ENCODE data around the gene NSMCE3. TPM values are rescaled to one million over a fixed set of nuclear protein-coding genes. Genes with fewer than 3 reads are reported as not detected.
A peak's percentile ranks its signal among the peaks of the same experiment; 100 is the strongest.

The NSMCE3 gene
- 14.6 and 14.8 TPM in 2 replicates for total RNA-seq (2014; rRNA removed; shearing (Covaris generic); ENCODE audit: low replicate concordance)

DNA sequence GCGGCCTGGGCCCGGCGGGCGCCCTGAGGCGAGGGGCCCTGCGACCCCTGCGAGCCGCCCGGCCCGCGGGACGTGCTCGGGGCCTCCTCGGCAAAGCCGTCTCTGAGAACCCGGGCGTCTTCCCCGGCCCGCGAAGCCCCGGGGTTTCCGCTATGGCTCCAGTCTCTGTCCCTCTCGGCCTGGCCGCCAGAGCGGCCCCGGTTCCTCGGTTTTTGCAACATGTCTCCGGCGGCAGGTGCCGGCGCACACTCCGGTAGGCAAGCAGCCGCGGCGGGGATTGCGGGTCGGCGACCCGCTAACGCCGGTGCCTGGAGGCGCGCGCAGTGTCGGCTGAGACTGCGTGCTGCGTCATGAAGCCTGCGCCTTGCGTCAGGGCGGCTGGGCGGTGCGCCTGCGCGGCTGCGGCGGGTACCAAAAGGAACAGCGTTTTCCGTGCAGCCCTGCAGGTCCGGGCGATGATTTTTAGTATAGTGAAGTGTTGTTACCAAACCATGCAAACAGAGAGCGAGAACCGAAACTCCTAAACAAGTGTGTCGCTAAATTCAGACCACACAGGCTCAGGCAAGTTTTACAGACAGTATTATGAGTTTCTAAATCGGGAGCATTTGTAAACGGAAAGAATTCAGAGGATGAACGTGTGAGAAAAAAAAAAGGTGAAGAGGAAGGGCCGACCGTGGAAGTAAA, at the start of gene NSMCE3:
NSMCE3 (minus strand) TSS at position 338 of the 684 bp plus-strand sequence; CDS start at position 221, 117 bp downstream.
- H3K4me3 ChIP-seq (ENCODE audit: low read length): peak within 1 kb of the TSS; percentile 91
- peak within 1 kb of the TSS; percentile 64 for H2AFZ ChIP-seq (ENCODE audit: low read length)
- H3K9me3 ChIP-seq (ENCODE audit: low read length): no peaks in the 10 kb centered on the region
- H3K4me2 ChIP-seq (ENCODE audit: low read depth, low read length, poor library complexity, severe bottlenecking): peak within 1 kb of the TSS; percentile 77
- peak within 1 kb of the TSS; percentile 87 for H3K9ac ChIP-seq (ENCODE audit: low read length)
- H3K36me3 ChIP-seq (ENCODE audit: insufficient read depth, low read length): no peaks in the 10 kb centered on the region
- H3K4me1 ChIP-seq (ENCODE audit: low read length): peaks cover 27% of the 10 kb centered on the region
- H3K79me2 ChIP-seq (ENCODE audit: low read length): peaks cover 10% of the 10 kb centered on the region
- H3K9me2 ChIP-seq (replicated peaks; ENCODE audit: insufficient read depth, low read length): no peaks in the 10 kb centered on the region
- H3K27ac ChIP-seq (ENCODE audit: low read length): peak within 1 kb of the TSS; percentile 90
- DNase-seq: peak; percentile 96
- no peaks in the 10 kb centered on the region for H3K27me3 ChIP-seq (ENCODE audit: low read length)
- H4K20me1 ChIP-seq (ENCODE audit: insufficient read depth, low read depth, low read length): peaks cover 5% of the 10 kb centered on the region; the same call in 1 of the 2 replicates

DNA sequence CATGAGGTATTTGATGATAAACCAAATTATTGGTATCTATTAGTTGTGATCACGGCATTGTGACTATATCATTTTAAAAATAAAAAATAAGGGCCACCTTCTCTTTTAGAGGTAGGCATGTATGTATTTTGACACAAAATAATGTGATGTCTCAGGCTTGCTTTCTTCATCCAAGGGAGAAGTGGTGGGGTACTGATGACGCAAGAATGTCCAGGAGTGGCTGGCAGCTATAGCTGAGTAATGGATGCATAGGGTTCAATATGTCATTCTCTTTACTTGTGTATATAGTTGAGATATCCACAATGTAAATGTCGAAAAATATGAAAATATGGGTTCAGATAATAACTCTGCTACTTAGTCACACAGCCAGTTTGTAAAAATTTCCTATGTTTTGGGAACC, 46.8 kb upstream of the NSMCE3 start:
- H3K36me3 ChIP-seq (ENCODE audit: insufficient read depth, low read length): no peaks in the 10 kb centered on the region
- no peaks in the 10 kb centered on the region for H3K4me1 ChIP-seq (ENCODE audit: low read length)
- H3K27ac ChIP-seq (ENCODE audit: low read length): no peak overlapping the region
- H3K27me3 ChIP-seq (ENCODE audit: low read length): no peaks in the 10 kb centered on the region
- no peak overlapping the region for H2AFZ ChIP-seq (ENCODE audit: low read length)
- no peak for DNase-seq
- no peaks in the 10 kb centered on the region for H4K20me1 ChIP-seq (ENCODE audit: insufficient read depth, low read depth, low read length)
- peaks cover 3% of the 10 kb centered on the region; the same call in 1 of the 2 replicates for H3K9me3 ChIP-seq (ENCODE audit: low read length)
- H3K9me2 ChIP-seq (replicated peaks; ENCODE audit: insufficient read depth, low read length): 0 out of 2 replicates have a peak, but pooled peaks cover 4% of the 10 kb centered on the region
- H3K79me2 ChIP-seq (ENCODE audit: low read length): no peaks in the 10 kb centered on the region
- no peak overlapping the region for H3K4me2 ChIP-seq (ENCODE audit: low read depth, low read length, poor library complexity, severe bottlenecking)
- no peak overlapping the region for H3K4me3 ChIP-seq (ENCODE audit: low read length)
- no peak overlapping the region for H3K9ac ChIP-seq (ENCODE audit: low read length)

DNA sequence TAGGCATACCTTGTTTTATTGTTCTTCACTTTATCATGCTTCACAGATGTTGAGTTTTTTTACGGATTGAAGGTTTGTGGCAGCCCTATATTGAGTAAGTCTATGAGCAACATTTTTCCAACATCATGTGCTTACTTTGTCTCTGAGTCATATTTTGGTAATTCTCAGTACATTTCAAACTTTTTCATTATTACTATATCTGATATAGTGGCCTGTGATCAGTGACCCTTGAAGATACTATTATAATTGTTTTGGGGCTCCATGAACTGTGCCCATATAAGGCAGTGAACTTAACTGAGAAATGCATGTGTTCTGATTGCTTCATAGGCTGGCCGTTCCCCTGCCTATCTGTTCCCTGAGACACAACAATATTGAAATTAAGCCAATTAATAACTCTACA, 42.8 kb upstream of the NSMCE3 start:
- Histone ChIP-seq H3K9me3 (ENCODE audit: low read length) (no peaks in the 10 kb centered on the region), H3K9me2 (replicated peaks; ENCODE audit: insufficient read depth, low read length) (0 out of 2 replicates have a peak, but pooled peaks cover 4% of the 10 kb centered on the region), H2AFZ (ENCODE audit: low read length) (no peak overlapping the region), H3K27me3 (ENCODE audit: low read length) (no peaks in the 10 kb centered on the region), H3K4me1 (ENCODE audit: low read length) (peaks cover 7% of the 10 kb centered on the region), H3K9ac (ENCODE audit: low read length) (no peak overlapping the region), H3K27ac (ENCODE audit: low read length) (no peak overlapping the region), H3K79me2 (ENCODE audit: low read length) (no peaks in the 10 kb centered on the region), H3K4me3 (ENCODE audit: low read length) (no peak overlapping the region), H4K20me1 (ENCODE audit: insufficient read depth, low read depth, low read length) (no peaks in the 10 kb centered on the region), H3K36me3 (ENCODE audit: insufficient read depth, low read length) (no peaks in the 10 kb centered on the region), H3K4me2 (ENCODE audit: low read depth, low read length, poor library complexity, severe bottlenecking) (no peak overlapping the region)
- no peak for DNase-seq

DNA sequence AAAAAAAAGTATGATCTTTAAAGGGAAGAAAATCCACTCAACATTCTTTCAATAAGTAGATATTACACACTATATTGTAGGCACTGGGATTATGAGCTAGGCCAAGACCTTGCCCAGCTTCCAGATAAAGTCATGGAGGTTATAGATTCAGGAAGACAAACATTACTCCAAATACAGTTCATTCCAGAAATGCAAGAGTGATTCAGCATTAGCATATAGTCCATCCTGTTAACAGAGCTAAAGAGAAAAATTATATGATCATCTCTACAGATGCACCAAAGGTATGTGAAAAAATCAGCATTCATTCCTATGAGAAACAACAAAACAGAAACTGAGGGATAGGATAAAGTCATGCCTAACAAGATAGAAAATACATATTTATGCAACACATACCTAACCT, 42.1 kb upstream of the NSMCE3 start:
- H3K27ac ChIP-seq (ENCODE audit: low read length): no peak overlapping the region
- no peaks in the 10 kb centered on the region for H3K9me3 ChIP-seq (ENCODE audit: low read length)
- no peak overlapping the region for H3K4me3 ChIP-seq (ENCODE audit: low read length)
- no peaks in the 10 kb centered on the region for H3K36me3 ChIP-seq (ENCODE audit: insufficient read depth, low read length)
- no peak overlapping the region for H3K9ac ChIP-seq (ENCODE audit: low read length)
- no peak for DNase-seq
- H2AFZ ChIP-seq (ENCODE audit: low read length): no peak overlapping the region
- H4K20me1 ChIP-seq (ENCODE audit: insufficient read depth, low read depth, low read length): no peaks in the 10 kb centered on the region
- H3K27me3 ChIP-seq (ENCODE audit: low read length): no peaks in the 10 kb centered on the region
- 0 out of 2 replicates have a peak, but pooled peaks cover 4% of the 10 kb centered on the region for H3K9me2 ChIP-seq (replicated peaks; ENCODE audit: insufficient read depth, low read length)
- no peaks in the 10 kb centered on the region for H3K79me2 ChIP-seq (ENCODE audit: low read length)
- H3K4me1 ChIP-seq (ENCODE audit: low read length): peaks cover 7% of the 10 kb centered on the region
- H3K4me2 ChIP-seq (ENCODE audit: low read depth, low read length, poor library complexity, severe bottlenecking): no peak overlapping the region

DNA sequence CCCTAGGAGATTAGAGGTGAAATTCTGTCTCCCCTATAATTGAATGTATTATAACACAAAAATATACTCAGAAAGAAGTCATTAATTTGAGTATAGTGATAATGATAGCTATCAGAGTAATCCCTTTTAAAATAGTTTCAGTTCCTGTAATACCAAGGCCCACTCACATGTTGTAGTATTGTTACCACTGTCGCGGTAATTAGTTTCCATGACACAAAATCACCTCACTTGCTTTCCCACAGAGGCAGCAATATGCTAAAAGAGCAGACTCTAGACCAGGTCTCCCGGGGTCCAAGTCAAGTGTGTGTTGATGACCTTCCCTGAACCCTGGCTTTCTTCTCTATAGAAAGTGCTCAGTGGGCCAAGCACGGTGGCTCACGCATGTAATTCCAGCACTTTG, 39.5 kb upstream of the NSMCE3 start:
- DNase-seq: no peak
- Histone ChIP-seq H3K4me2 (ENCODE audit: low read depth, low read length, poor library complexity, severe bottlenecking) (no peak overlapping the region), H4K20me1 (ENCODE audit: insufficient read depth, low read depth, low read length) (no peaks in the 10 kb centered on the region), H3K9ac (ENCODE audit: low read length) (no peak overlapping the region), H3K9me2 (replicated peaks; ENCODE audit: insufficient read depth, low read length) (0 out of 2 replicates have a peak, but pooled peaks cover 4% of the 10 kb centered on the region), H3K36me3 (ENCODE audit: insufficient read depth, low read length) (no peaks in the 10 kb centered on the region), H3K9me3 (ENCODE audit: low read length) (no peaks in the 10 kb centered on the region), H2AFZ (ENCODE audit: low read length) (no peak overlapping the region), H3K27ac (ENCODE audit: low read length) (no peak overlapping the region), H3K79me2 (ENCODE audit: low read length) (no peaks in the 10 kb centered on the region), H3K4me1 (ENCODE audit: low read length) (peaks cover 7% of the 10 kb centered on the region), H3K4me3 (ENCODE audit: low read length) (no peak overlapping the region), H3K27me3 (ENCODE audit: low read length) (no peaks in the 10 kb centered on the region)

DNA sequence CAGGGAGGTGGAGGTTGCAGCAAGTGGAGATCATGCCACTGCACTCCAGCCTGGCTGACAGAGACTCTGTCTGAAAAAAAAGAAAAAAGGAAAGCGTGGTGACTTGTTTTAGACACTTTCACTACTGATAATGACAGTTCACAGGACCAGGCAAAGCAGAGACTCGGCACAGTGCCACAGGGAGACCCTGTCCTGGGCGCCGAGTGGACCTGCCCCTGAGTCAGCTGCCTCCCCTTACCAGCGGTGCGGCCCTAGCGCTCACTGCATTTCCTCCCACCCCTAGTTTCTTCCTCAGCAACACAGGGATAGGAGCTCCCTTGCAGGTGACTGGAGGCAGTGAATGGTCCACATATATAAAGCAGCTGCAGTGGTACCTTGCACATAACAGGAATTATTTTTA, 38.7 kb upstream of the NSMCE3 start:
- H3K36me3 ChIP-seq (ENCODE audit: insufficient read depth, low read length): no peaks in the 10 kb centered on the region
- no peaks in the 10 kb centered on the region for H3K9me3 ChIP-seq (ENCODE audit: low read length)
- no peak overlapping the region for H3K4me2 ChIP-seq (ENCODE audit: low read depth, low read length, poor library complexity, severe bottlenecking)
- H3K9me2 ChIP-seq (replicated peaks; ENCODE audit: insufficient read depth, low read length): 0 out of 2 replicates have a peak, but pooled peaks cover 4% of the 10 kb centered on the region
- H4K20me1 ChIP-seq (ENCODE audit: insufficient read depth, low read depth, low read length): no peaks in the 10 kb centered on the region
- H3K27ac ChIP-seq (ENCODE audit: low read length): no peak overlapping the region
- H3K27me3 ChIP-seq (ENCODE audit: low read length): no peaks in the 10 kb centered on the region
- no peak overlapping the region for H3K9ac ChIP-seq (ENCODE audit: low read length)
- no peak overlapping the region for H3K4me3 ChIP-seq (ENCODE audit: low read length)
- no peak for DNase-seq
- no peaks in the 10 kb centered on the region for H3K79me2 ChIP-seq (ENCODE audit: low read length)
- H2AFZ ChIP-seq (ENCODE audit: low read length): no peak overlapping the region
- peaks cover 7% of the 10 kb centered on the region for H3K4me1 ChIP-seq (ENCODE audit: low read length)

DNA sequence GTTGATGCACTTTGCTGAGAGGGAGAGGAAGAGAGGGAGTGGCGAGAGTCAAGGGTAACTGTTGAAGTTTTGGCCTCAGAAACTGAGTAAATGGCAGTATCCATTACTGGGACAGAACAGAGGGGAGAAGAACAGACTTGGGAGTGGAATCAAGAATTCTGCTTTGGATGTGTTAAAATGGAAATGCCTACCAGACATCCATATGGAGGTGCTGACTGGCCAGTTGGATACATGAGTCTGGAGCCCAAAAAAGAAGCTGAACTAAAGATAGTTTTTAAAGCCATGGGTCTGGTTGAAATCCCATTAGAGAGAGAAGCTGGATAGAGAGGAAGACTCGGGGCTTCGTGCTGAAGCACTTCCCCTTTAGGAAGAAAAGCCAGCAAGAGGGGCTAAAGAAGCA, 35.9 kb upstream of the NSMCE3 start:
- Histone ChIP-seq H3K79me2 (ENCODE audit: low read length) (no peaks in the 10 kb centered on the region), H4K20me1 (ENCODE audit: insufficient read depth, low read depth, low read length) (no peaks in the 10 kb centered on the region), H3K27ac (ENCODE audit: low read length) (no peak overlapping the region), H3K27me3 (ENCODE audit: low read length) (no peaks in the 10 kb centered on the region), H3K36me3 (ENCODE audit: insufficient read depth, low read length) (no peaks in the 10 kb centered on the region), H3K9me2 (replicated peaks; ENCODE audit: insufficient read depth, low read length) (no peaks in the 10 kb centered on the region), H3K4me2 (ENCODE audit: low read depth, low read length, poor library complexity, severe bottlenecking) (no peak overlapping the region), H3K9ac (ENCODE audit: low read length) (no peak overlapping the region), H3K4me3 (ENCODE audit: low read length) (no peak overlapping the region), H2AFZ (ENCODE audit: low read length) (no peak overlapping the region), H3K4me1 (ENCODE audit: low read length) (peaks cover 7% of the 10 kb centered on the region), H3K9me3 (ENCODE audit: low read length) (no peaks in the 10 kb centered on the region)
- no peak for DNase-seq

DNA sequence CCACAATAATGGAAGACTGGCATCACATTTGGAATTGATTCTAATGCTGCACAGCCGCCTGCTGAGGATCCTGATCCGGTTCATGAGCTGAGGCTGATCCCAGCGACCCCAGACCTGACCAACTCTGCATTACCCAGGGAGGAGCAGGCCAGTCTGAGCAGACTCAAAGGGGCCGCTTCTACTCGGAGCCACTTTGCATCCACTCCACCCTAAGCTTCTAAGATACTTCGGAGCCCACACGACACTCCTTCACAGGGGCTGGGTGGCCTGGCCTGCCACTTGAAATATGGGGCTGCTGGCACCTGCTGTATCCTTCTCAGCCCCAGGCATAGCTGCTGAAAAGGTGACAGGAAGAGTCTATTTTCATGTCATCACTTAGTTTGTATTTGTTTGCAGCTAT, 33.2 kb upstream of the NSMCE3 start:
- Histone ChIP-seq H3K9me2 (replicated peaks; ENCODE audit: insufficient read depth, low read length) (no peaks in the 10 kb centered on the region), H3K9me3 (ENCODE audit: low read length) (no peaks in the 10 kb centered on the region), H3K79me2 (ENCODE audit: low read length) (no peaks in the 10 kb centered on the region), H3K27me3 (ENCODE audit: low read length) (no peaks in the 10 kb centered on the region), H3K36me3 (ENCODE audit: insufficient read depth, low read length) (no peaks in the 10 kb centered on the region), H3K9ac (ENCODE audit: low read length) (no peak overlapping the region), H3K4me3 (ENCODE audit: low read length) (no peak overlapping the region), H3K4me2 (ENCODE audit: low read depth, low read length, poor library complexity, severe bottlenecking) (no peak overlapping the region), H2AFZ (ENCODE audit: low read length) (no peak overlapping the region), H3K4me1 (ENCODE audit: low read length) (no peaks in the 10 kb centered on the region), H3K27ac (ENCODE audit: low read length) (no peak overlapping the region), H4K20me1 (ENCODE audit: insufficient read depth, low read depth, low read length) (no peaks in the 10 kb centered on the region)
- no peak for DNase-seq
